HCT116 (cell line): Measurements from ENCODE around the gene SIK1. TPM values are rescaled to one million over a fixed set of nuclear protein-coding genes. Genes with fewer than 3 reads are reported as not detected.
"Not testable (repeated sequence)": the region's sequence is repeated elsewhere in the genome, so short reads cannot be mapped to it uniquely, and the experiment has no call there.

Experiments used
- ATAC-seq: fragments of 200-7000 bp; cut with Tn5 transposase; 2 replicates; pipeline ENCODE4 v1.9.1; 2020; ENCODE audit warnings: mild to moderate bottlenecking, moderate library complexity
- BruUV-seq: library from RNA; stranded (reverse); fragments of 400-500 nt; replicated peaks from 2 replicates; lab custom pipeline; 2021; lab: Mats Ljungman, UMichigan
- CTCF ChIA-PET: fragments of 300-600 bp; sonication (Branson Sonifier 250); formaldehyde crosslinking; loops from one replicate; lab custom pipeline; 2021; ENCODE audit warnings: antibody characterized with exemption; lab: Charles Lee
- POLR2A ChIA-PET: fragments of 300-600, 350-600 bp; sonication (Branson Sonifier 250); formaldehyde crosslinking; loops from one replicate; lab custom pipeline; 2021; ENCODE audit warnings: antibody characterized with exemption; lab: Charles Lee
- RAD21 ChIA-PET, 2 experiments: fragments of 300-600 bp; sonication (Branson Sonifier 250); formaldehyde crosslinking; loops; one replicate each; lab custom pipeline; 2023; ENCODE audit warnings: low total read pairs in 2 of 2; ENCODE audit not compliant: uncharacterized antibody in 2 of 2, unreplicated experiment in 2 of 2, low non-redundant PET in 1 of 2; lab: Charles Lee
- DNase-seq: peaks from one replicate; pipeline ENCODE4 v3.0.0-alpha.2; 2010; ENCODE audit warnings: low read depth, low spot score
- H2AFZ ChIP-seq: fragments of 200-600 bp; shearing (Covaris generic), sonication (generic); 2 replicates; pipeline ENCODE4 v1.6.1; 2017; ENCODE audit warnings: low read depth, mixed run types, mixed read lengths, antibody characterized with exemption, low read length; ENCODE audit not compliant: poor library complexity, severe bottlenecking
- H3K27ac ChIP-seq: 2 replicates; pipeline ENCODE4 v1.5.1; 2012; ENCODE audit warnings: low read depth, low read length
- H3K27me3 ChIP-seq: fragments of 200-600 bp; sonication (generic); 2 replicates; pipeline ENCODE4 v1.6.1; 2016; ENCODE audit warnings: mixed run types, low read length, mixed read lengths; ENCODE audit not compliant: insufficient read depth
- H3K36me3 ChIP-seq, 2 experiments: fragments of 200-500 bp in 1 of 2; fragments of 200-600 bp in 1 of 2; sonication (Bioruptor generic) in 1 of 2; sonication (generic) in 1 of 2; 2 replicates each; pipeline versions ENCODE4 v1.5.1 to v1.6.1; 2014 to 2016; ENCODE audit warnings: low read length in 2 of 2, inconsistent platforms in 1 of 2, mixed read lengths in 1 of 2, mixed run types in 1 of 2; ENCODE audit not compliant: insufficient read depth in 2 of 2, control insufficient read depth in 1 of 2
- H3K4me1 ChIP-seq, 2 experiments: fragments of 200-600 bp in 1 of 2; sonication (generic) in 1 of 2; 2 replicates each; pipeline versions ENCODE4 v1.5.1 to v1.6.1; 2012 to 2017; ENCODE audit warnings: low read length in 2 of 2, inconsistent platforms in 1 of 2, mild to moderate bottlenecking in 1 of 2, mixed read lengths in 1 of 2, mixed run types in 1 of 2, moderate library complexity in 1 of 2; ENCODE audit not compliant: insufficient read depth in 2 of 2, control insufficient read depth in 1 of 2
- H3K4me2 ChIP-seq: fragments of 200-600 bp; sonication (generic); 2 replicates; pipeline ENCODE4 v1.6.1; 2017; ENCODE audit warnings: mixed run types, low read length, mixed read lengths
- H3K4me3 ChIP-seq, 2 experiments: fragments of 200-600 bp in 1 of 2; sonication (generic) in 1 of 2; replicated peaks in 1 of 2; 2 replicates each; pipeline ENCODE4 v1.5.1; 2011 to 2016; ENCODE audit warnings: low read length in 2 of 2, control low read depth in 1 of 2, low read depth in 1 of 2, mild to moderate bottlenecking in 1 of 2, mixed read lengths in 1 of 2, mixed run types in 1 of 2
- H3K79me2 ChIP-seq: fragments of 200-600 bp; sonication (generic); 2 replicates; pipeline ENCODE4 v1.6.1; 2017; ENCODE audit warnings: mild to moderate bottlenecking, mixed run types, low read length, moderate library complexity, mixed read lengths; ENCODE audit not compliant: insufficient read depth
- H3K9ac ChIP-seq: fragments of 200-600 bp; sonication (generic); 2 replicates; pipeline ENCODE4 v1.6.1; 2016; ENCODE audit warnings: low read length, mixed read lengths
- H3K9me2 ChIP-seq: fragments of 200-600 bp; sonication (generic), shearing (Covaris generic); 2 replicates; pipeline ENCODE4 v1.6.1; 2017; ENCODE audit warnings: mixed run types, mild to moderate bottlenecking, moderate library complexity; ENCODE audit not compliant: insufficient read depth
- H3K9me3 ChIP-seq, 2 experiments: fragments of 200-500 bp in 1 of 2; fragments of 200-600 bp in 1 of 2; sonication (Bioruptor generic) in 1 of 2; sonication (generic) in 1 of 2; 2 replicates each; pipeline ENCODE4 v1.6.1; 2014 to 2017; ENCODE audit warnings: low read length in 2 of 2, mixed read lengths in 2 of 2, inconsistent platforms in 1 of 2, low read depth in 1 of 2, mild to moderate bottlenecking in 1 of 2, mixed run types in 1 of 2, moderate library complexity in 1 of 2; ENCODE audit not compliant: control insufficient read depth in 1 of 2, insufficient read depth in 1 of 2
- H4K20me1 ChIP-seq: fragments of 200-600 bp; sonication (generic), shearing (Covaris generic); 2 replicates; pipeline ENCODE4 v1.6.1; 2017; ENCODE audit warnings: mixed run types, mild to moderate bottlenecking, moderate library complexity; ENCODE audit not compliant: insufficient read depth
- intact Hi-C: fragments of 100-400 bp; cut with micrococcal nuclease; formaldehyde crosslinking; loops from 2 replicates; pipeline ENCODE4 v1.10.0; 2022
- total RNA-seq: library from RNA; stranded (reverse); gene quantifications from one replicate; pipeline ENCODE4 v1.2.1, GENCODE V29; 2021; ENCODE audit not compliant: unreplicated experiment

The SIK1 gene
- total RNA-seq, 1 experiment from 2014 or later, result 14.7 TPM

DNA sequence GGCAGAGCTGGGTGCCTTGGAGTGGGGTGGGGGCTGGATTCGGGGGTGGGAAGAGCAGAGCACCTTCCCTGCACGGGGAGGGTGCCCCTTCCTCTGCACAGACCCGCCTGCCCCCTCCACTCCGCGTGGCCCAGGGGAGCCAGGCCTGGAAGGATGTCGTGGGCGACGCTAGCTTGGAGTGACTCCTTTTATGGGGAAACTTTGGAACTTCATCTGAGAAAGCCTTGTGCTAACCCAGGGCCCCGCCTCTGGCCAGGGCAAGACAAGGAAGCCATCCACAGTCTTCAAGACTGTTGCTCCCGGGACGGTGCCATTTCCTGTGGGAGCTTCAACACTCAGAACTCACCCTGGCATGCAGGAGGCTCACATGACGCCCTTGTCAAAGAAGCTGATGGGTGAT, 15.6 kb upstream of the SIK1 start:
- H3K27me3 ChIP-seq, H3K9me2 ChIP-seq, H3K27ac ChIP-seq, DNase-seq, H3K4me2 ChIP-seq, intact Hi-C loops, H3K36me3 ChIP-seq, H3K9me3 ChIP-seq, RAD21 ChIA-PET, H4K20me1 ChIP-seq, BruUV-seq, ATAC-seq, POLR2A ChIA-PET, H3K9ac ChIP-seq, H3K4me3 ChIP-seq, H3K79me2 ChIP-seq, H2AFZ ChIP-seq, CTCF ChIA-PET, H3K4me1 ChIP-seq: not testable (repeated sequence)

DNA sequence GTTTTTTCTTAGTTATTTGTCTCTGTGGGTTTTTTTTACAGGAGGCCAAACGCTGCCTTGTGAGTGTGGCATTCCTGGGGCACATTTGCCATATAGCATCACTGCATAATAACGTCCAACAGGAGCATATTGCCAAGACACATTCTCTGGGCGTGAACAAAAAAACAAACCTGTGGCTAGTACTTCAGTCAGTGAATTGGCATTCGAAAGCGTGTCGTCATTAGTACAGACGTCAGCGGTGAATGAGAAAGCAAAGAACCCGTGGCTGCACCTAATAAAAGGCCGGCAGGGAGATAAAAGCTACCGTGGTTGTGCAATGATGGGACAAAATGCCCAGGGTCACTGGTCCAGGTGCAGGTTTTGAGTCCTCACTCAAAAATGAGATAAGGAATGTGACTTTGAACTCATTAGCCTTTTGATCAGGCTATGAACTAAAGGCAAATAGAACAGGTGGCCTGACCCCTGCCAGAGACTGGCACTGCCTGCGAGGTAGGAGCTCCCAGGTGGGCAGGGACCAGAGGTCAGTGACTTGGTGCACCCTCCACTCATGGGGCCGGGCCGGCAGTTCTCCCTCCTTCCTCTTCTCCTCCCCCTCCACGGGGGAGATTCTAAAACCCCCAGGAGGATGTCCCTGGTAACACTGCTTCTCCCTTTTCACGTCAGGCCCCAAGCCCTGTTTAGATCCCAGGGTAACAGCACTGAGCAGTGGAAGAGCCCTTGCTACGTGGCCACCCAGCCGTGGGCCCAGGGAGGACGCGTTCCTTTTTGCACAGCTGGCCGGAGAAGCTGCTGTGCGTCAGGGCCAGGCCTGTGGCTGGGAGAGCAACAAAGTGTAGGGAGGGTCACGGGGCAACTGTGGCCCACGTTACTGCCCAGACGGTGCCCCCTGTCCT, 14.2 kb upstream of the SIK1 start:
- H2AFZ ChIP-seq, intact Hi-C loops, H4K20me1 ChIP-seq, BruUV-seq, H3K27ac ChIP-seq, RAD21 ChIA-PET, DNase-seq, H3K36me3 ChIP-seq, H3K4me3 ChIP-seq, H3K9ac ChIP-seq, H3K27me3 ChIP-seq, CTCF ChIA-PET, H3K79me2 ChIP-seq, POLR2A ChIA-PET, H3K9me2 ChIP-seq, H3K9me3 ChIP-seq, H3K4me2 ChIP-seq, H3K4me1 ChIP-seq: not testable (repeated sequence)
- peak; percentile 55; the same call in 1 of the 2 replicates for ATAC-seq

DNA sequence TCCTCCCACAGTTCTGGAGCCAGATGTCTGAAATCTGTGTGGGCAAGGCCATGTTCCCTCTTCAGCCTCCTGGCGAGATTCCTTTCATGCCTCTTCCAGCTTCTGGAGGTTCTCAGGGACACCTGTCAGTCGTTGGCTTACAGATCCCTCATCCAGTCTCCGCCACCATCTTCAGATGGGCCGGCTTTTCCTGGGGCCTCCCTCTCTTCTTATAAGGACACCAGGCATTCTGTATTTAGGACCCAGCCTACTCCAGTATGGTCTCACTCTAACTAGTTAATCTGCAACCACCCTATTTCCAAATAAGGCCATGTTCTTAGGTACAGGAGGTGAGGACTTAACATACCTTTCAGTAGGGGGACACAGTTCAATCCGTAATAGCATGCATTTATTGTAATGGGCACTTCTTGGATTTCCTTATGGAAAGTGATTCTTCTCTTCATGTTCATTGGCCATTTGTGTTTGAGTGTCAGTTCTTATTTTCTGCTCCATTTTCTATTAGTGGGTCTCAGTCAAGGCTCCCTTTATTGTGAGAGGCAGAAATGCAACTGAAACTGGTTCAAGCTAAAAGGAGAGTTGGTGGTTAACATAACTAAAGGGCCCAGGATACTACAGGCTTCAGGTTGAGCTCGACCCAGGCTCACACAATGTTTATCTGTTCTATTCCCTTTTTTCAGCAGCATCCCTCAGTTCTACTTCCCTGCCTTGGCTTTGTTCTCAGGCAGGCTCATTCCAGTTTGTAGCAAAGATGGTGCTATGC, 12.6 kb upstream of the SIK1 start:
- peak; percentile 73 for ATAC-seq
- DNase-seq, H3K9ac ChIP-seq, H3K4me3 ChIP-seq, H3K9me3 ChIP-seq, CTCF ChIA-PET, H4K20me1 ChIP-seq, H3K4me2 ChIP-seq, RAD21 ChIA-PET, H3K79me2 ChIP-seq, H3K4me1 ChIP-seq, H3K27ac ChIP-seq, POLR2A ChIA-PET, H2AFZ ChIP-seq, BruUV-seq, H3K36me3 ChIP-seq, H3K27me3 ChIP-seq, H3K9me2 ChIP-seq, intact Hi-C loops: not testable (repeated sequence)

DNA sequence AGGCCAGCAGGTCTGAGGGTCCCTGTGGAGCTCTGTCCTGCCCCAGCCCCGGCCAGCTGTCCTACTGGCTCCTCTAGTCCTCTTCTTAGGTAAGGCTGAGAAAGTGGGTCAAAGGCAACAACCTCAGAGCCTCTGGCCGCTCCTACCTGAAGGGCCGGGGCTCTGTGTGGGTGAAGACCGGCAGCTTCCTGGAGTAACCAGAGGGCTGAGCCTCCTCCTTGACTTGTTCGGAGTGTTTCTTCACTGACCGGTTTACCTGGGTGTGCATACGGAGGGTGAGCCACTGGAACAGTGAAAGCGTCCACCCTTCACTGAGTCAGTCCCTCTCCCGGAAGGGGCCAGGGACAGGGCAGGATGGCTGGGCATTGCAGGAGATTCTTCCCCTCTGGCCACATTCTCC, 9.3 kb upstream of the SIK1 start:
- H3K27ac ChIP-seq, H3K79me2 ChIP-seq, H3K9me3 ChIP-seq, H3K27me3 ChIP-seq, H3K36me3 ChIP-seq, ATAC-seq, CTCF ChIA-PET, H3K9ac ChIP-seq, BruUV-seq, intact Hi-C loops, H2AFZ ChIP-seq, RAD21 ChIA-PET, H3K4me2 ChIP-seq, H4K20me1 ChIP-seq, DNase-seq, H3K4me1 ChIP-seq, H3K9me2 ChIP-seq, POLR2A ChIA-PET, H3K4me3 ChIP-seq: not testable (repeated sequence)
